ENCODE results near the gene CFAP61. TPM values are rescaled to one million over a fixed set of nuclear protein-coding genes. Genes with fewer than 3 reads are reported as not detected.

Gene CFAP61
- total and polyA plus RNA-seq, 9 of the 15 experiments (the other 6 are each of a cell fraction or from before 2014, with no cell fraction given): 0.11 TPM; not detected in 8

GRCh38 chr20:20161611-20162010 lies 109.3 kb downstream of the CFAP61 start (continued):
- TF ChIP-seq, protein P1, sequence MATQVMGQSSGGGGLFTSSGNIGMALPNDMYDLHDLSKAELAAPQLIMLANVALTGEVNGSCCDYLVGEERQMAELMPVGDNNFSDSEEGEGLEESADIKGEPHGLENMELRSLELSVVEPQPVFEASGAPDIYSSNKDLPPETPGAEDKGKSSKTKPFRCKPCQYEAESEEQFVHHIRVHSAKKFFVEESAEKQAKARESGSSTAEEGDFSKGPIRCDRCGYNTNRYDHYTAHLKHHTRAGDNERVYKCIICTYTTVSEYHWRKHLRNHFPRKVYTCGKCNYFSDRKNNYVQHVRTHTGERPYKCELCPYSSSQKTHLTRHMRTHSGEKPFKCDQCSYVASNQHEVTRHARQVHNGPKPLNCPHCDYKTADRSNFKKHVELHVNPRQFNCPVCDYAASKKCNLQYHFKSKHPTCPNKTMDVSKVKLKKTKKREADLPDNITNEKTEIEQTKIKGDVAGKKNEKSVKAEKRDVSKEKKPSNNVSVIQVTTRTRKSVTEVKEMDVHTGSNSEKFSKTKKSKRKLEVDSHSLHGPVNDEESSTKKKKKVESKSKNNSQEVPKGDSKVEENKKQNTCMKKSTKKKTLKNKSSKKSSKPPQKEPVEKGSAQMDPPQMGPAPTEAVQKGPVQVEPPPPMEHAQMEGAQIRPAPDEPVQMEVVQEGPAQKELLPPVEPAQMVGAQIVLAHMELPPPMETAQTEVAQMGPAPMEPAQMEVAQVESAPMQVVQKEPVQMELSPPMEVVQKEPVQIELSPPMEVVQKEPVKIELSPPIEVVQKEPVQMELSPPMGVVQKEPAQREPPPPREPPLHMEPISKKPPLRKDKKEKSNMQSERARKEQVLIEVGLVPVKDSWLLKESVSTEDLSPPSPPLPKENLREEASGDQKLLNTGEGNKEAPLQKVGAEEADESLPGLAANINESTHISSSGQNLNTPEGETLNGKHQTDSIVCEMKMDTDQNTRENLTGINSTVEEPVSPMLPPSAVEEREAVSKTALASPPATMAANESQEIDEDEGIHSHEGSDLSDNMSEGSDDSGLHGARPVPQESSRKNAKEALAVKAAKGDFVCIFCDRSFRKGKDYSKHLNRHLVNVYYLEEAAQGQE (IDR thresholded peaks at IDR 0.05; ENCODE audit: borderline replicate concordance): no peak
- TF ChIP-seq, protein P1 (CRISPR knock-in tag; IDR thresholded peaks at IDR 0.05; ENCODE audit: low read depth): no peak
- no peak for TF ChIP-seq TEAD1 (CRISPR knock-in tag; IDR thresholded peaks at IDR 0.05)

- FAIRE-seq (no peak), ATAC-seq (no peak), DNase-seq (ENCODE audit: extremely low read depth in 1 of 4, low spot score in 3 of 4) (no peak)
- WGBS (ENCODE audit: insufficient coverage, low coverage, missing lambda C conversion rate): 0% methylated on average over 3 of the region's 3 CpGs
- intact Hi-C loops (cut with micrococcal nuclease): no loop called here
- no TSS peak for BruUV-seq (replicated peaks)
- in situ Hi-C loops (cut with MboI): no loop called here
- Histone ChIP-seq H3K27me3 (ENCODE audit: control insufficient read depth in 2 of 2, insufficient read depth in 2 of 2, low read length in 2 of 2) (no peaks in the 10 kb centered on the region), H3K9me3 (replicated peaks; ENCODE audit: control insufficient read depth, insufficient read depth, low read depth, low read length) (no peaks in the 10 kb centered on the region), H3K79me2 (ENCODE audit: control insufficient read depth, insufficient read depth, low read length) (no peaks in the 10 kb centered on the region), H3K4me3 (no peak overlapping the region), H3K9me1 (ENCODE audit: control insufficient read depth, insufficient read depth, low read length) (no peaks in the 10 kb centered on the region), H3K4me1 (replicated peaks in 1 of 2; ENCODE audit: control insufficient read depth in 2 of 2, insufficient read depth in 2 of 2, low read length in 2 of 2) (no peaks in the 10 kb centered on the region), H3K27ac (ENCODE audit: extremely low read depth, low read depth, low read length) (no peak overlapping the region), H2AFZ (ENCODE audit: low read depth, low read length) (no peak overlapping the region), H3K4me2 (ENCODE audit: insufficient read depth, low read length) (no peak overlapping the region), H3K36me3 (ENCODE audit: control insufficient read depth, insufficient read depth, low read length) (no peaks in the 10 kb centered on the region), H3K9ac (ENCODE audit: insufficient read depth in 1 of 2, low read depth in 2 of 2, low read length in 2 of 2) (no peak overlapping the region), H4K20me1 (replicated peaks; ENCODE audit: control insufficient read depth, insufficient read depth, low read length) (no peaks in the 10 kb centered on the region)
- ChIA-PET CTCF (ENCODE audit: low intra/inter-chr PET ratio) (no interaction called here), POLR2A (no interaction called here)
- TF ChIP-seq MYBL2 (IDR thresholded peaks at IDR 0.05; ENCODE audit: low read depth): no peak
- TF ChIP-seq MYBL2 (CRISPR knock-in tag; IDR thresholded peaks at IDR 0.05; ENCODE audit: borderline replicate concordance): no peak
- no peak for TF ChIP-seq KLF16 (IDR thresholded peaks at IDR 0.05)
- TF ChIP-seq NR2F6 (CRISPR knock-in tag; IDR thresholded peaks at IDR 0.05): no peak
- no peak for TF ChIP-seq POLR2AphosphoS5 (IDR thresholded peaks at IDR 0.05; ENCODE audit: control insufficient read depth, insufficient read depth, low read depth, low read length)
- no peak for TF ChIP-seq PATZ1 (CRISPR knock-in tag; IDR thresholded peaks at IDR 0.05; ENCODE audit: borderline replicate concordance)
- no peak for TF ChIP-seq ZNF695 (CRISPR knock-in tag; IDR thresholded peaks at IDR 0.05)
- TF ChIP-seq BDP1 (IDR thresholded peaks at IDR 0.05; ENCODE audit: insufficient read depth, insufficient read length): no peak
- TF ChIP-seq ZNF57 (CRISPR knock-in tag; IDR thresholded peaks at IDR 0.05): no peak
- TF ChIP-seq HNRNPK (IDR thresholded peaks at IDR 0.05; ENCODE audit: low read depth, low read length, poor library complexity, severe bottlenecking): no peak
These were observed 115.4 kb downstream of the CFAP61 start for GRCh38 chr20:20167698-20168097.
